K562 (cell line): ENCODE data around the gene DPEP2NB. TPM values are rescaled to one million over a fixed set of nuclear protein-coding genes. Genes with fewer than 3 reads are reported as not detected.

Source experiments
- AFF4 ChIP-seq: sonication (generic); formaldehyde crosslinking; IDR thresholded peaks from 2 replicates; pipeline ENCODE4 v1.8.0; 2023; ENCODE audit warnings: mild to moderate bottlenecking, missing genetic modification reagents
- CBX8 ChIP-seq: fragments of 200-600 bp; sonication (generic); IDR thresholded peaks from 2 replicates; pipeline ENCODE4 v1.6.1; 2012; ENCODE audit warnings: borderline replicate concordance, mixed run types, low read depth, mild to moderate bottlenecking, moderate library complexity, mixed read lengths, low read length, control low read depth, inconsistent platforms; ENCODE audit not compliant: poor library complexity, severe bottlenecking; ENCODE audit errors: extremely low read depth
- CXXC5 ChIP-seq: fragments of 250-450 bp; sonication (Bioruptor Pico); IDR thresholded peaks from 2 replicates; pipeline ENCODE4 v1.8.0; 2022; ENCODE audit warnings: inconsistent platforms, mild to moderate bottlenecking, moderate library complexity
- DACH1 ChIP-seq: fragments of 450-650 bp; IDR thresholded peaks from 2 replicates; pipeline ENCODE4 v1.6.1; 2018; ENCODE audit not compliant: partially characterized antibody
- EP400 ChIP-seq: fragments of 450-650 bp; IDR thresholded peaks from 2 replicates; pipeline ENCODE4 v1.6.1; 2017; ENCODE audit warnings: antibody characterized with exemption, mild to moderate bottlenecking, moderate library complexity
- HIVEP1 ChIP-seq: fragments of 250-450 bp; sonication (Bioruptor Pico); IDR thresholded peaks from 2 replicates; pipeline ENCODE4 v1.4.0; 2020; ENCODE audit warnings: mild to moderate bottlenecking
- MTF1 ChIP-seq: fragments of 250-450 bp; sonication (Bioruptor Pico); IDR thresholded peaks from 2 replicates; pipeline ENCODE4 v1.9.0; 2021; ENCODE audit warnings: moderate library complexity, mild to moderate bottlenecking, inconsistent platforms, borderline replicate concordance
- NCOA1 ChIP-seq: fragments of 450-650 bp; IDR thresholded peaks from 2 replicates; pipeline ENCODE4 v1.6.1; 2016; ENCODE audit warnings: low read depth
- RFX7 ChIP-seq: fragments of 250-450 bp; sonication (Bioruptor Pico); IDR thresholded peaks from 2 replicates; pipeline ENCODE4 v1.5.1; 2021; ENCODE audit warnings: mild to moderate bottlenecking
- SP1 ChIP-seq: sonication (generic); formaldehyde crosslinking; IDR thresholded peaks from 2 replicates; pipeline ENCODE4 v1.8.1; 2022; ENCODE audit warnings: mild to moderate bottlenecking, missing genetic modification reagents
- U2AF2 ChIP-seq: fragments of 200-400 bp; formaldehyde crosslinking; optimal IDR thresholded peaks from 2 replicates; pipeline ENCODE3; 2017; ENCODE audit warnings: low read depth, mild to moderate bottlenecking, low read length
- YY1 ChIP-seq, 3 experiments: IDR thresholded peaks; 2 replicates each; pipeline ENCODE4 v1.6.1; 2011; ENCODE audit warnings: low read length in 2 of 3, mild to moderate bottlenecking in 2 of 3, moderate library complexity in 2 of 3, borderline replicate concordance in 1 of 3, control low read depth in 1 of 3, low read depth in 1 of 3; ENCODE audit not compliant: insufficient read depth in 3 of 3, insufficient replicate concordance in 2 of 3, control insufficient read depth in 1 of 3, insufficient read length in 1 of 3; ENCODE audit errors: extremely low read depth in 1 of 3
- ZBTB8A ChIP-seq: fragments of 450-650 bp; IDR thresholded peaks from 2 replicates; pipeline ENCODE4 v1.6.1; 2018; ENCODE audit warnings: mild to moderate bottlenecking, moderate library complexity; ENCODE audit not compliant: partially characterized antibody
- ZFP91 ChIP-seq: sonication (generic); formaldehyde crosslinking; IDR thresholded peaks from 2 replicates; pipeline ENCODE4 v1.8.0; 2022; ENCODE audit warnings: mild to moderate bottlenecking, missing genetic modification reagents
- ZNF695 ChIP-seq: fragments of 450-650 bp; formaldehyde crosslinking; IDR thresholded peaks from 2 replicates; pipeline ENCODE4 v1.4.0; 2020; ENCODE audit warnings: mild to moderate bottlenecking, moderate library complexity
- polyA plus RNA-seq, 8 experiments: library from polyadenylated mRNA; depleted of rRNA in 4 of 8; stranded (reverse) in 5 of 8; unstranded in 3 of 8; fragments of >200 nt; fragmentation: Nextera tagmentation in 2 of 8; fragmentation: Illumina TruSeq in 1 of 8; extraction: Ambion mirVana in 2 of 8; extraction: Trizol in 1 of 8; gene quantifications; 2 replicates each; pipeline versions ENCODE4 v1.2.1 to v1.2.3, GENCODE V29; 2011 to 2014; ENCODE audit warnings: inconsistent platforms in 1 of 8, missing spikeins in 1 of 8
- total RNA-seq, 7 experiments: library from RNA; depleted of rRNA in 6 of 7; stranded (reverse); fragments of >200 nt in 6 of 7; fragmentation: Illumina TruSeq in 2 of 7; extraction: Trizol in 2 of 7; gene quantifications; 2 replicates each; pipeline versions ENCODE4 v1.2.1 to v1.2.3, GENCODE V29; 2011 to 2021; ENCODE audit warnings: low replicate concordance in 1 of 7
- TF ChIP-seq, protein P1 (sequence below): IDR thresholded peaks from 2 replicates; pipeline ENCODE4 v1.6.1; 2014; ENCODE audit warnings: antibody characterized with exemption
- TF ChIP-seq, protein P2 (sequence below), 2 experiments: IDR thresholded peaks; 2 replicates each; pipeline ENCODE4 v1.6.1; 2011; ENCODE audit warnings: borderline replicate concordance in 1 of 2, control low read depth in 1 of 2, low read depth in 1 of 2, low read length in 1 of 2, mild to moderate bottlenecking in 1 of 2, mixed read lengths in 1 of 2, moderate library complexity in 1 of 2; ENCODE audit not compliant: insufficient read depth in 1 of 2, insufficient read length in 1 of 2, poor library complexity in 1 of 2, severe bottlenecking in 1 of 2; ENCODE audit errors: extremely low read depth in 1 of 2

The DPEP2NB gene
- total and polyA plus RNA-seq, 9 of the 15 experiments (the other 6 are each of a cell fraction or from before 2014, with no cell fraction given): not detected

- TF ChIP-seq, protein P1, sequence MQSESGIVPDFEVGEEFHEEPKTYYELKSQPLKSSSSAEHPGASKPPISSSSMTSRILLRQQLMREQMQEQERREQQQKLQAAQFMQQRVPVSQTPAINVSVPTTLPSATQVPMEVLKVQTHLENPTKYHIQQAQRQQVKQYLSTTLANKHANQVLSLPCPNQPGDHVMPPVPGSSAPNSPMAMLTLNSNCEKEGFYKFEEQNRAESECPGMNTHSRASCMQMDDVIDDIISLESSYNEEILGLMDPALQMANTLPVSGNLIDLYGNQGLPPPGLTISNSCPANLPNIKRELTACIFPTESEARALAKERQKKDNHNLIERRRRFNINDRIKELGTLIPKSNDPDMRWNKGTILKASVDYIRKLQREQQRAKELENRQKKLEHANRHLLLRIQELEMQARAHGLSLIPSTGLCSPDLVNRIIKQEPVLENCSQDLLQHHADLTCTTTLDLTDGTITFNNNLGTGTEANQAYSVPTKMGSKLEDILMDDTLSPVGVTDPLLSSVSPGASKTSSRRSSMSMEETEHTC: no peak
- TF ChIP-seq HIVEP1 (CRISPR knock-in tag): no peak
- TF ChIP-seq YY1 (IDR thresholded peaks at IDR 0.05; ENCODE audit: borderline replicate concordance in 1 of 3, control insufficient read depth in 1 of 3, extremely low read depth in 1 of 3, insufficient read depth in 3 of 3, insufficient read length in 1 of 3, insufficient replicate concordance in 2 of 3, low read depth in 1 of 3, low read length in 2 of 3): peak in 2 of 3 experiments; percentile 2 to 13
- no peak for TF ChIP-seq ZFP91 (CRISPR knock-in tag)
- no peak for TF ChIP-seq NCOA1
- TF ChIP-seq ZNF695 (CRISPR knock-in tag): no peak
- TF ChIP-seq CBX8: no peak
- peak; percentile 74 for TF ChIP-seq CXXC5 (CRISPR knock-in tag)
- TF ChIP-seq U2AF2: no peak
- TF ChIP-seq RFX7 (CRISPR knock-in tag): no peak
- TF ChIP-seq AFF4 (CRISPR knock-in tag): no peak
- TF ChIP-seq MTF1: no peak
- TF ChIP-seq, protein P2, sequence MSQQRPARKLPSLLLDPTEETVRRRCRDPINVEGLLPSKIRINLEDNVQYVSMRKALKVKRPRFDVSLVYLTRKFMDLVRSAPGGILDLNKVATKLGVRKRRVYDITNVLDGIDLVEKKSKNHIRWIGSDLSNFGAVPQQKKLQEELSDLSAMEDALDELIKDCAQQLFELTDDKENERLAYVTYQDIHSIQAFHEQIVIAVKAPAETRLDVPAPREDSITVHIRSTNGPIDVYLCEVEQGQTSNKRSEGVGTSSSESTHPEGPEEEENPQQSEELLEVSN (IDR thresholded peaks at IDR 0.05; ENCODE audit: borderline replicate concordance in 1 of 2, extremely low read depth in 1 of 2, insufficient read depth in 1 of 2, insufficient read length in 1 of 2, low read depth in 1 of 2, low read length in 1 of 2, poor library complexity in 1 of 2, severe bottlenecking in 1 of 2): peak; percentile 26 to 79
- TF ChIP-seq ZBTB8A: no peak
- TF ChIP-seq DACH1: peak; percentile 78
- TF ChIP-seq SP1: peak; percentile 92
- TF ChIP-seq EP400: peak; percentile 27; the same call in 1 of the 2 replicates
Observed at GRCh38 chr16:67968400-67969253, 47.1 kb downstream of the DPEP2NB start, which contains the start of gene SLC12A4 (continued).
